ENCODE results near the gene POLR3E. TPM values are rescaled to one million over a fixed set of nuclear protein-coding genes. Genes with fewer than 3 reads are reported as not detected.
A peak's percentile ranks its signal among the peaks of the same experiment; 100 is the strongest.

Gene POLR3E
- total RNA-seq, 1 experiment from 2014 or later = 73.5 TPM

- TF ChIP-seq, protein P1, sequence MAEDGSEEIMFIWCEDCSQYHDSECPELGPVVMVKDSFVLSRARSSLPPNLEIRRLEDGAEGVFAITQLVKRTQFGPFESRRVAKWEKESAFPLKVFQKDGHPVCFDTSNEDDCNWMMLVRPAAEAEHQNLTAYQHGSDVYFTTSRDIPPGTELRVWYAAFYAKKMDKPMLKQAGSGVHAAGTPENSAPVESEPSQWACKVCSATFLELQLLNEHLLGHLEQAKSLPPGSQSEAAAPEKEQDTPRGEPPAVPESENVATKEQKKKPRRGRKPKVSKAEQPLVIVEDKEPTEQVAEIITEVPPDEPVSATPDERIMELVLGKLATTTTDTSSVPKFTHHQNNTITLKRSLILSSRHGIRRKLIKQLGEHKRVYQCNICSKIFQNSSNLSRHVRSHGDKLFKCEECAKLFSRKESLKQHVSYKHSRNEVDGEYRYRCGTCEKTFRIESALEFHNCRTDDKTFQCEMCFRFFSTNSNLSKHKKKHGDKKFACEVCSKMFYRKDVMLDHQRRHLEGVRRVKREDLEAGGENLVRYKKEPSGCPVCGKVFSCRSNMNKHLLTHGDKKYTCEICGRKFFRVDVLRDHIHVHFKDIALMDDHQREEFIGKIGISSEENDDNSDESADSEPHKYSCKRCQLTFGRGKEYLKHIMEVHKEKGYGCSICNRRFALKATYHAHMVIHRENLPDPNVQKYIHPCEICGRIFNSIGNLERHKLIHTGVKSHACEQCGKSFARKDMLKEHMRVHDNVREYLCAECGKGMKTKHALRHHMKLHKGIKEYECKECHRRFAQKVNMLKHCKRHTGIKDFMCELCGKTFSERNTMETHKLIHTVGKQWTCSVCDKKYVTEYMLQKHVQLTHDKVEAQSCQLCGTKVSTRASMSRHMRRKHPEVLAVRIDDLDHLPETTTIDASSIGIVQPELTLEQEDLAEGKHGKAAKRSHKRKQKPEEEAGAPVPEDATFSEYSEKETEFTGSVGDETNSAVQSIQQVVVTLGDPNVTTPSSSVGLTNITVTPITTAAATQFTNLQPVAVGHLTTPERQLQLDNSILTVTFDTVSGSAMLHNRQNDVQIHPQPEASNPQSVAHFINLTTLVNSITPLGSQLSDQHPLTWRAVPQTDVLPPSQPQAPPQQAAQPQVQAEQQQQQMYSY (CRISPR knock-in tag; IDR thresholded peaks at IDR 0.05) = no peak
- TF ChIP-seq CREB1 (CRISPR knock-in tag; IDR thresholded peaks at IDR 0.05) (no peak; the same call in 1 of the 2 replicates), GRHL2 (CRISPR knock-in tag; IDR thresholded peaks at IDR 0.05; ENCODE audit: insufficient replicate concordance, severe bottlenecking) (no peak), GTF2I (CRISPR knock-in tag; conservative IDR thresholded peaks at IDR 0.05) (no peak), ESRRA (CRISPR knock-in tag; IDR thresholded peaks at IDR 0.05; ENCODE audit: borderline replicate concordance) (no peak), ZMAT4 (CRISPR knock-in tag; IDR thresholded peaks at IDR 0.05) (peak; percentile 59), ZNF416 (CRISPR knock-in tag; IDR thresholded peaks at IDR 0.05) (no peak), OVOL2 (CRISPR knock-in tag; IDR thresholded peaks at IDR 0.05; ENCODE audit: borderline replicate concordance) (no peak), PRRX2 (CRISPR knock-in tag; IDR thresholded peaks at IDR 0.05) (peak; percentile 48), ATF1 (CRISPR knock-in tag; IDR thresholded peaks at IDR 0.05) (no peak), ZNF423 (CRISPR knock-in tag; IDR thresholded peaks at IDR 0.05) (no peak), ZNF671 (CRISPR knock-in tag; IDR thresholded peaks at IDR 0.05) (peak; percentile 73; the same call in 1 of the 2 replicates), NR3C1 (CRISPR knock-in tag; conservative IDR thresholded peaks at IDR 0.05; ENCODE audit: low read depth) (no peak), TCF7 (CRISPR knock-in tag; IDR thresholded peaks at IDR 0.05; ENCODE audit: low read depth) (no peak), HMGA2 (CRISPR knock-in tag; IDR thresholded peaks at IDR 0.05) (no peak), KAT7 (CRISPR knock-in tag; IDR thresholded peaks at IDR 0.05; ENCODE audit: borderline replicate concordance) (no peak), ELF4 (CRISPR knock-in tag; IDR thresholded peaks at IDR 0.05; ENCODE audit: low read depth) (no peak), CREM (CRISPR knock-in tag; IDR thresholded peaks at IDR 0.05) (no peak), NFATC4 (CRISPR knock-in tag; IDR thresholded peaks at IDR 0.05) (peak; percentile 50; the same call in 1 of the 2 replicates), EMX1 (CRISPR knock-in tag; IDR thresholded peaks at IDR 0.05) (0 out of 2 replicates have a peak, but pooled peaks have one; percentile 77), CBFB (CRISPR knock-in tag; IDR thresholded peaks at IDR 0.05; ENCODE audit: low read depth) (no peak)
- TF ChIP-seq, protein P2, sequence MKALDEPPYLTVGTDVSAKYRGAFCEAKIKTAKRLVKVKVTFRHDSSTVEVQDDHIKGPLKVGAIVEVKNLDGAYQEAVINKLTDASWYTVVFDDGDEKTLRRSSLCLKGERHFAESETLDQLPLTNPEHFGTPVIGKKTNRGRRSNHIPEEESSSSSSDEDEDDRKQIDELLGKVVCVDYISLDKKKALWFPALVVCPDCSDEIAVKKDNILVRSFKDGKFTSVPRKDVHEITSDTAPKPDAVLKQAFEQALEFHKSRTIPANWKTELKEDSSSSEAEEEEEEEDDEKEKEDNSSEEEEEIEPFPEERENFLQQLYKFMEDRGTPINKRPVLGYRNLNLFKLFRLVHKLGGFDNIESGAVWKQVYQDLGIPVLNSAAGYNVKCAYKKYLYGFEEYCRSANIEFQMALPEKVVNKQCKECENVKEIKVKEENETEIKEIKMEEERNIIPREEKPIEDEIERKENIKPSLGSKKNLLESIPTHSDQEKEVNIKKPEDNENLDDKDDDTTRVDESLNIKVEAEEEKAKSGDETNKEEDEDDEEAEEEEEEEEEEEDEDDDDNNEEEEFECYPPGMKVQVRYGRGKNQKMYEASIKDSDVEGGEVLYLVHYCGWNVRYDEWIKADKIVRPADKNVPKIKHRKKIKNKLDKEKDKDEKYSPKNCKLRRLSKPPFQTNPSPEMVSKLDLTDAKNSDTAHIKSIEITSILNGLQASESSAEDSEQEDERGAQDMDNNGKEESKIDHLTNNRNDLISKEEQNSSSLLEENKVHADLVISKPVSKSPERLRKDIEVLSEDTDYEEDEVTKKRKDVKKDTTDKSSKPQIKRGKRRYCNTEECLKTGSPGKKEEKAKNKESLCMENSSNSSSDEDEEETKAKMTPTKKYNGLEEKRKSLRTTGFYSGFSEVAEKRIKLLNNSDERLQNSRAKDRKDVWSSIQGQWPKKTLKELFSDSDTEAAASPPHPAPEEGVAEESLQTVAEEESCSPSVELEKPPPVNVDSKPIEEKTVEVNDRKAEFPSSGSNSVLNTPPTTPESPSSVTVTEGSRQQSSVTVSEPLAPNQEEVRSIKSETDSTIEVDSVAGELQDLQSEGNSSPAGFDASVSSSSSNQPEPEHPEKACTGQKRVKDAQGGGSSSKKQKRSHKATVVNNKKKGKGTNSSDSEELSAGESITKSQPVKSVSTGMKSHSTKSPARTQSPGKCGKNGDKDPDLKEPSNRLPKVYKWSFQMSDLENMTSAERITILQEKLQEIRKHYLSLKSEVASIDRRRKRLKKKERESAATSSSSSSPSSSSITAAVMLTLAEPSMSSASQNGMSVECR (CRISPR knock-in tag; IDR thresholded peaks at IDR 0.05; ENCODE audit: borderline replicate concordance) = no peak
- TF ChIP-seq, protein P3, sequence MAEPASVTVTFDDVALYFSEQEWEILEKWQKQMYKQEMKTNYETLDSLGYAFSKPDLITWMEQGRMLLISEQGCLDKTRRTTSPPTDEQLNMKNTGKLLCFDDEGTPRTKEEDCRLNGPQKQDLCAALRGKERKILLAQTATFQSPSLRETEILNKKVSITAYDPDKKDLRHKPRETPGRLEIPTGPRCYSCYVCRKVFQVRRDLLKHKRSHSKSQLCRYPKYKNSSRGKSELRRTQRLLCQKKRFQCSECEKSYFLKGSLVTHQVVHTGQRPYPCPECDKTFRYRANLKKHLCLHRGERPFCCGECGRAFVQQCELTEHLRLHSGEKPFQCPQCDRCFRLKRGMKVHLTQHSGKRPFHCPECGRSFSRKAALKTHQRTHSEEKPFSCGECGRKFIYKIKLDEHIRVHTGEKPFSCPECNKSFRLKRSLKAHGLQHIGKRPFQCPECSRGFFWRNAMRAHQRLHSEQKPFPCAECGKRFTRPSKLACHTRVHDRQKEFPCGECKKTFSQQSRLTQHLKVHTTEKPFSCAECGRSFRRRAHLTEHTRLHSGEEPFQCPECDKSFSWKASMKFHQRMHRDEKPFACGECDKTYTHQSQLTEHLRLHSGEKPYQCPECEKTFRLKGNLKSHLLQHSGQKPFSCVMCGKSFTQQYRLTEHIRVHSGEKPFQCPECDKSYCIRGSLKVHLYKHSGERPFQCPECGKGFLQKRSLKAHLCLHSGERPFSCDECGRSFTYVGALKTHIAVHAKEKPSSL (CRISPR knock-in tag; conservative IDR thresholded peaks at IDR 0.05) = no peak
- TF ChIP-seq, protein P4, sequence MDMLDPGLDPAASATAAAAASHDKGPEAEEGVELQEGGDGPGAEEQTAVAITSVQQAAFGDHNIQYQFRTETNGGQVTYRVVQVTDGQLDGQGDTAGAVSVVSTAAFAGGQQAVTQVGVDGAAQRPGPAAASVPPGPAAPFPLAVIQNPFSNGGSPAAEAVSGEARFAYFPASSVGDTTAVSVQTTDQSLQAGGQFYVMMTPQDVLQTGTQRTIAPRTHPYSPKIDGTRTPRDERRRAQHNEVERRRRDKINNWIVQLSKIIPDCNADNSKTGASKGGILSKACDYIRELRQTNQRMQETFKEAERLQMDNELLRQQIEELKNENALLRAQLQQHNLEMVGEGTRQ (CRISPR knock-in tag; IDR thresholded peaks at IDR 0.05) = no peak
- TF ChIP-seq, protein P5, sequence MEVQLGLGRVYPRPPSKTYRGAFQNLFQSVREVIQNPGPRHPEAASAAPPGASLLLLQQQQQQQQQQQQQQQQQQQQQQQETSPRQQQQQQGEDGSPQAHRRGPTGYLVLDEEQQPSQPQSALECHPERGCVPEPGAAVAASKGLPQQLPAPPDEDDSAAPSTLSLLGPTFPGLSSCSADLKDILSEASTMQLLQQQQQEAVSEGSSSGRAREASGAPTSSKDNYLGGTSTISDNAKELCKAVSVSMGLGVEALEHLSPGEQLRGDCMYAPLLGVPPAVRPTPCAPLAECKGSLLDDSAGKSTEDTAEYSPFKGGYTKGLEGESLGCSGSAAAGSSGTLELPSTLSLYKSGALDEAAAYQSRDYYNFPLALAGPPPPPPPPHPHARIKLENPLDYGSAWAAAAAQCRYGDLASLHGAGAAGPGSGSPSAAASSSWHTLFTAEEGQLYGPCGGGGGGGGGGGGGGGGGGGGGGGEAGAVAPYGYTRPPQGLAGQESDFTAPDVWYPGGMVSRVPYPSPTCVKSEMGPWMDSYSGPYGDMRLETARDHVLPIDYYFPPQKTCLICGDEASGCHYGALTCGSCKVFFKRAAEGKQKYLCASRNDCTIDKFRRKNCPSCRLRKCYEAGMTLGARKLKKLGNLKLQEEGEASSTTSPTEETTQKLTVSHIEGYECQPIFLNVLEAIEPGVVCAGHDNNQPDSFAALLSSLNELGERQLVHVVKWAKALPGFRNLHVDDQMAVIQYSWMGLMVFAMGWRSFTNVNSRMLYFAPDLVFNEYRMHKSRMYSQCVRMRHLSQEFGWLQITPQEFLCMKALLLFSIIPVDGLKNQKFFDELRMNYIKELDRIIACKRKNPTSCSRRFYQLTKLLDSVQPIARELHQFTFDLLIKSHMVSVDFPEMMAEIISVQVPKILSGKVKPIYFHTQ (CRISPR knock-in tag; IDR thresholded peaks at IDR 0.05) = peak; percentile 82; the same call in 1 of the 2 replicates
Measured at GRCh38 chr16:22297871-22298733, 893 bp downstream of the POLR3E start (continued).

Measured in WTC11 (cell line).